ENCODE results near the gene TNRC18.

The TNRC18 gene

DNA sequence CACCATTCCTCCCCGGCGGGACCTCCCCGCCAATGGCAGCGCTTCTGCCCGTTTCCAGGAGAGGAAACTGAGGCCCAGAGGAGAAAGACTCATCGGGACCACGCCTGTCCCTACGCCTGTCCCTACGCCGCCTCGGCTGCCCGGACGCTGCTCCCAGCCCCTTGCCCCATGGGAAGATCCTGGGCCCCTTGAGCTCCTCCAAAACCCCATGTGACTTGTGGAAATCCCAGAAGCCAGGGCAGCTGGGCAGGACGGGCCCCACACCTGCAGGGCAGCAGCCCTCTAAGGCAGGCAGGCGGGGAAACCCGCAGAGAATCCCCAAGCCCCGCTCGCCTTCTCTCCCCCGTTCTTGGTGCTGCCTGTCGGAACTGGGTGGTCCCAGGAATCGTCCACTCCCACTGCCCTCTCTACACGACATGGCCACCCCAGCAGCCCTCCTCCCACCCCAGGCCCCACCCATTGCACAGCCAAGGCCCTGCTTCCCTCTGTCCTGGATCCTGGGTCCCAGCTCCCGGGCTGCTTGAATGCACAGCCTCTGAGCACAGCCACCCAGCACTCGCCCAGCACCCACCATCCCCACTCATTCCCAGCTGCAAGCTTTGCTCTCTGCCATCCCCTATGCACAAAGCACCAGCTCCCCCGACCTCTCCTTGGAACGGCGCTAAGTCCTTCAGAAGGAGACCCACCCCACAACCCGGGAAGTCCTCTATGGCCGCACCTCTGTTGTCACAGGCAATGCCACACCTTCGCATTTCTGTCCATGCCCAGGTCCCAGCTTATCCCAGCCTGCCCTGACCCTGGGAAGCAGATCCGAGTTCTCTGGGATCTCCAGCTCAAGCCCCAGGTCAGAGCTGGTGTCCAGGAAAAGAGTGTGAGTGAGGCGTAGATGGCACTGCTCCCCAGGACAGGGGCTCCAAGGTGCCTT, 90.3 kb downstream of the TNRC18 start:
- H3K4me1 ChIP-seq (ENCODE audit: control insufficient read depth, insufficient read depth, low read length): no peaks in the 10 kb centered on the region
- ChIA-PET CTCF (no interaction called here), POLR2A (no interaction called here)
- no peaks in the 10 kb centered on the region for H3K9me3 ChIP-seq (ENCODE audit: control insufficient read depth, insufficient read depth, low read depth, low read length)
- H3K27ac ChIP-seq (ENCODE audit: extremely low read depth, low read depth, low read length): no peak overlapping the region
- peaks cover 39 to 42% of the 10 kb centered on the region in 2 experiments; a peak in 2 of 3 replicates for H3K36me3 ChIP-seq (ENCODE audit: control insufficient read depth in 2 of 2, insufficient read depth in 1 of 2, low read length in 2 of 2)
- TF ChIP-seq ZNF843 (tag by site-specific recombination; IDR thresholded peaks at IDR 0.05) (no peak), ZNF610 (tag by site-specific recombination; IDR thresholded peaks at IDR 0.05; ENCODE audit: borderline replicate concordance) (no peak), TCF7L2 (IDR thresholded peaks at IDR 0.05; ENCODE audit: borderline replicate concordance, low read depth, low read length) (no peak), ZNF175 (tag by site-specific recombination; IDR thresholded peaks at IDR 0.05) (no peak), ZNF561 (tag by site-specific recombination; IDR thresholded peaks at IDR 0.05; ENCODE audit: borderline replicate concordance) (no peak), ZEB2 (tag by site-specific recombination; IDR thresholded peaks at IDR 0.05) (no peak), ZNF549 (tag by site-specific recombination; IDR thresholded peaks at IDR 0.05) (no peak)
- TF ChIP-seq, protein P1, sequence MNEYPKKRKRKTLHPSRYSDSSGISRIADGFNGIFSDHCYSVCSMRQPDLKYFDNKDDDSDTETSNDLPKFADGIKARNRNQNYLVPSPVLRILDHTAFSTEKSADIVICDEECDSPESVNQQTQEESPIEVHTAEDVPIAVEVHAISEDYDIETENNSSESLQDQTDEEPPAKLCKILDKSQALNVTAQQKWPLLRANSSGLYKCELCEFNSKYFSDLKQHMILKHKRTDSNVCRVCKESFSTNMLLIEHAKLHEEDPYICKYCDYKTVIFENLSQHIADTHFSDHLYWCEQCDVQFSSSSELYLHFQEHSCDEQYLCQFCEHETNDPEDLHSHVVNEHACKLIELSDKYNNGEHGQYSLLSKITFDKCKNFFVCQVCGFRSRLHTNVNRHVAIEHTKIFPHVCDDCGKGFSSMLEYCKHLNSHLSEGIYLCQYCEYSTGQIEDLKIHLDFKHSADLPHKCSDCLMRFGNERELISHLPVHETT (tag by site-specific recombination; IDR thresholded peaks at IDR 0.05): no peak
- no peak overlapping the region for H3K4me3 ChIP-seq (ENCODE audit: low read depth, low read length)

DNA sequence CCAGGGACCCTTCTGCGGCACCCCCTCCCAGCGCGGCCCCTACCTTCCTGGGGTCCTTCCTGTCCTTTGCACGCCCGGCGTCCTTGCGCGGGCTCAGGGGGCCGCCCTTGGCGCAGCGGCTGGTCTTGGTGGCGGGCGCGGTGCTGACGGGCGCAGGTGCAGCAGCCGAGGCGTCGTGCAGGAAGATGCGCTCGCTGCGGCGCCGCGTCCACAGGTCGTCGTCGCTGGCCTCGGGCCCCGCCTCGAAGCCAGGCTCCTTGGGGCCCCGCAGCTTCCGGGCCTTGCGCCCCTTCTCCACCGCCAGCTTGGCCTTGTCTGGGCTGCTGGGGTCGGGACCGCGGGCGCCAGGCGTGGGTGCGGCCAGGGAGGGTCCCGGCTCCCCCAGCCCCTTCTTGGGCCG, 91.1 kb downstream of the TNRC18 start:
- H3K9me3 ChIP-seq (ENCODE audit: control insufficient read depth, insufficient read depth, low read depth, low read length): no peaks in the 10 kb centered on the region
- CTCF ChIA-PET: no interaction called here
- peaks cover 39% of the 10 kb centered on the region in 2 experiments; a peak in 2 of 3 replicates for H3K36me3 ChIP-seq (ENCODE audit: control insufficient read depth in 2 of 2, insufficient read depth in 1 of 2, low read length in 2 of 2)
- no peak overlapping the region for H3K4me3 ChIP-seq (ENCODE audit: low read depth, low read length)
- no peaks in the 10 kb centered on the region for H3K4me1 ChIP-seq (ENCODE audit: control insufficient read depth, insufficient read depth, low read length)
- no peak overlapping the region for H3K27ac ChIP-seq (ENCODE audit: extremely low read depth, low read depth, low read length)
- POLR2A ChIA-PET: no interaction called here
- no peak for TF ChIP-seq ZNF391 (tag by site-specific recombination; IDR thresholded peaks at IDR 0.05; ENCODE audit: borderline replicate concordance, low read depth)
- no peak for TF ChIP-seq ZNF707 (tag by site-specific recombination; IDR thresholded peaks at IDR 0.05)
- TF ChIP-seq, protein P2, sequence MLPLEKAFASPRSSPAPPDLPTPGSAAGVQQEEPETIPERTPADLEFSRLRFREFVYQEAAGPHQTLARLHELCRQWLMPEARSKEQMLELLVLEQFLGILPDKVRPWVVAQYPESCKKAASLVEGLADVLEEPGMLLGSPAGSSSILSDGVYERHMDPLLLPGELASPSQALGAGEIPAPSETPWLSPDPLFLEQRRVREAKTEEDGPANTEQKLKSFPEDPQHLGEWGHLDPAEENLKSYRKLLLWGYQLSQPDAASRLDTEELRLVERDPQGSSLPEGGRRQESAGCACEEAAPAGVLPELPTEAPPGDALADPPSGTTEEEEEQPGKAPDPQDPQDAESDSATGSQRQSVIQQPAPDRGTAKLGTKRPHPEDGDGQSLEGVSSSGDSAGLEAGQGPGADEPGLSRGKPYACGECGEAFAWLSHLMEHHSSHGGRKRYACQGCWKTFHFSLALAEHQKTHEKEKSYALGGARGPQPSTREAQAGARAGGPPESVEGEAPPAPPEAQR (tag by site-specific recombination; IDR thresholded peaks at IDR 0.05): no peak
- no peak for TF ChIP-seq KLF9 (tag by site-specific recombination; IDR thresholded peaks at IDR 0.05; ENCODE audit: low read depth)
- TF ChIP-seq ZNF140 (tag by site-specific recombination; IDR thresholded peaks at IDR 0.05): no peak
- TF ChIP-seq ZEB2 (tag by site-specific recombination; IDR thresholded peaks at IDR 0.05): no peak
- TF ChIP-seq, protein P3, sequence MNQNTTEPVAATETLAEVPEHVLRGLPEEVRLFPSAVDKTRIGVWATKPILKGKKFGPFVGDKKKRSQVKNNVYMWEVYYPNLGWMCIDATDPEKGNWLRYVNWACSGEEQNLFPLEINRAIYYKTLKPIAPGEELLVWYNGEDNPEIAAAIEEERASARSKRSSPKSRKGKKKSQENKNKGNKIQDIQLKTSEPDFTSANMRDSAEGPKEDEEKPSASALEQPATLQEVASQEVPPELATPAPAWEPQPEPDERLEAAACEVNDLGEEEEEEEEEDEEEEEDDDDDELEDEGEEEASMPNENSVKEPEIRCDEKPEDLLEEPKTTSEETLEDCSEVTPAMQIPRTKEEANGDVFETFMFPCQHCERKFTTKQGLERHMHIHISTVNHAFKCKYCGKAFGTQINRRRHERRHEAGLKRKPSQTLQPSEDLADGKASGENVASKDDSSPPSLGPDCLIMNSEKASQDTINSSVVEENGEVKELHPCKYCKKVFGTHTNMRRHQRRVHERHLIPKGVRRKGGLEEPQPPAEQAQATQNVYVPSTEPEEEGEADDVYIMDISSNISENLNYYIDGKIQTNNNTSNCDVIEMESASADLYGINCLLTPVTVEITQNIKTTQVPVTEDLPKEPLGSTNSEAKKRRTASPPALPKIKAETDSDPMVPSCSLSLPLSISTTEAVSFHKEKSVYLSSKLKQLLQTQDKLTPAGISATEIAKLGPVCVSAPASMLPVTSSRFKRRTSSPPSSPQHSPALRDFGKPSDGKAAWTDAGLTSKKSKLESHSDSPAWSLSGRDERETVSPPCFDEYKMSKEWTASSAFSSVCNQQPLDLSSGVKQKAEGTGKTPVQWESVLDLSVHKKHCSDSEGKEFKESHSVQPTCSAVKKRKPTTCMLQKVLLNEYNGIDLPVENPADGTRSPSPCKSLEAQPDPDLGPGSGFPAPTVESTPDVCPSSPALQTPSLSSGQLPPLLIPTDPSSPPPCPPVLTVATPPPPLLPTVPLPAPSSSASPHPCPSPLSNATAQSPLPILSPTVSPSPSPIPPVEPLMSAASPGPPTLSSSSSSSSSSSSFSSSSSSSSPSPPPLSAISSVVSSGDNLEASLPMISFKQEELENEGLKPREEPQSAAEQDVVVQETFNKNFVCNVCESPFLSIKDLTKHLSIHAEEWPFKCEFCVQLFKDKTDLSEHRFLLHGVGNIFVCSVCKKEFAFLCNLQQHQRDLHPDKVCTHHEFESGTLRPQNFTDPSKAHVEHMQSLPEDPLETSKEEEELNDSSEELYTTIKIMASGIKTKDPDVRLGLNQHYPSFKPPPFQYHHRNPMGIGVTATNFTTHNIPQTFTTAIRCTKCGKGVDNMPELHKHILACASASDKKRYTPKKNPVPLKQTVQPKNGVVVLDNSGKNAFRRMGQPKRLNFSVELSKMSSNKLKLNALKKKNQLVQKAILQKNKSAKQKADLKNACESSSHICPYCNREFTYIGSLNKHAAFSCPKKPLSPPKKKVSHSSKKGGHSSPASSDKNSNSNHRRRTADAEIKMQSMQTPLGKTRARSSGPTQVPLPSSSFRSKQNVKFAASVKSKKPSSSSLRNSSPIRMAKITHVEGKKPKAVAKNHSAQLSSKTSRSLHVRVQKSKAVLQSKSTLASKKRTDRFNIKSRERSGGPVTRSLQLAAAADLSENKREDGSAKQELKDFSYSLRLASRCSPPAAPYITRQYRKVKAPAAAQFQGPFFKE (tag by site-specific recombination; IDR thresholded peaks at IDR 0.05; ENCODE audit: borderline replicate concordance): no peak
- TF ChIP-seq ZNF335 (tag by site-specific recombination; conservative IDR thresholded peaks at IDR 0.05): no peak
- TF ChIP-seq ZFP37 (tag by site-specific recombination; IDR thresholded peaks at IDR 0.05): no peak
- TF ChIP-seq KLF1 (tag by site-specific recombination; IDR thresholded peaks at IDR 0.05): no peak
- TF ChIP-seq ZBTB1 (tag by site-specific recombination; IDR thresholded peaks at IDR 0.05): no peak
- TF ChIP-seq ZNF701 (tag by site-specific recombination; IDR thresholded peaks at IDR 0.05): no peak

Data from HEK293 (cell line).